HepG2 (cell line): ENCODE measurements around the gene PTX4. TPM values are rescaled to one million over a fixed set of nuclear protein-coding genes. Genes with fewer than 3 reads are reported as not detected.

ENCODE experiments used
- ATAC-seq: fragments of 200-7000 bp; cut with Tn5 transposase; 3 replicates; pipeline ENCODE4 v1.9.1; 2020; ENCODE audit warnings: mild to moderate bottlenecking, moderate library complexity
- BruUV-seq: library from RNA; stranded (reverse); fragments of 400-500 nt; replicated peaks from 2 replicates; lab custom pipeline; 2021; lab: Mats Ljungman, UMichigan
- CTCF ChIA-PET: fragments of 300-600 bp; formaldehyde crosslinking; extraction: SDS; loops from one replicate; lab custom pipeline; 2021; ENCODE audit warnings: low total read pairs, inconsistent platforms, low intra/inter-chr PET ratio; lab: Yijun Ruan, JAX
- POLR2A ChIA-PET: fragments of 350-600 bp; sonication (Branson Sonifier 250); formaldehyde crosslinking; loops from one replicate; lab custom pipeline; 2020; ENCODE audit warnings: antibody characterized with exemption, inconsistent platforms; lab: Yijun Ruan, JAX
- DNase-seq: peaks from one replicate; pipeline ENCODE4 v3.0.0-alpha.2; 2015; ENCODE audit warnings: low spot score
- FAIRE-seq: peaks from 3 replicates; lab custom pipeline; 2011; peaks lifted over from hg19 to GRCh38; lab: Jason Lieb, UNC
- H2AFZ ChIP-seq: one replicate; pipeline ENCODE4 v1.6.1; 2011; ENCODE audit warnings: low read length, inconsistent platforms
- H3K27ac ChIP-seq: fragments of 300-600 bp; 3 replicates; pipeline ENCODE4 v1.8.0; 2011; ENCODE audit warnings: mixed run types, mild to moderate bottlenecking, mixed read lengths, low read length, inconsistent platforms; ENCODE audit not compliant: insufficient read depth; ENCODE audit errors: extremely low read length
- H3K27me3 ChIP-seq, 2 experiments: fragments of 200-600 bp in 1 of 2; 2 replicates in 1 of 2; 3 replicates in 1 of 2; pipeline versions ENCODE4 v1.6.0 to v1.8.0; 2011; ENCODE audit warnings: low read length in 2 of 2, mild to moderate bottlenecking in 2 of 2, moderate library complexity in 2 of 2, inconsistent platforms in 1 of 2; ENCODE audit not compliant: insufficient read depth in 2 of 2, control insufficient read depth in 1 of 2
- H3K36me3 ChIP-seq, 2 experiments: fragments of 200-600 bp in 1 of 2; replicated peaks in 1 of 2; 2 replicates in 1 of 2; 3 replicates in 1 of 2; pipeline versions ENCODE4 v1.5.1 to v1.8.0; 2011; ENCODE audit warnings: low read length in 2 of 2, inconsistent platforms in 1 of 2; ENCODE audit not compliant: insufficient read depth in 2 of 2, control insufficient read depth in 1 of 2
- H3K4me1 ChIP-seq: 2 replicates; pipeline ENCODE4 v1.5.1; 2012; ENCODE audit warnings: low read length, inconsistent platforms; ENCODE audit not compliant: insufficient read depth
- H3K4me2 ChIP-seq: 2 replicates; pipeline ENCODE4 v1.6.0; 2011; ENCODE audit warnings: low read depth, low read length, inconsistent platforms
- H3K4me3 ChIP-seq, 3 experiments: fragments of 200-600 bp in 1 of 3; sonication (generic), shearing (Covaris generic) in 1 of 3; replicated peaks in 1 of 3; 2 replicates each; pipeline ENCODE4 v1.5.1; 2011 to 2016; ENCODE audit warnings: low read length in 3 of 3, inconsistent platforms in 2 of 3, low read depth in 2 of 3, mild to moderate bottlenecking in 2 of 3, control low read depth in 1 of 3, mixed read lengths in 1 of 3; ENCODE audit not compliant: insufficient read depth in 1 of 3
- H3K79me2 ChIP-seq: one replicate; pipeline ENCODE4 v1.6.1; 2011; ENCODE audit warnings: low read length, inconsistent platforms; ENCODE audit not compliant: insufficient read depth
- H3K9ac ChIP-seq: 2 replicates; pipeline ENCODE4 v1.6.0; 2011; ENCODE audit warnings: mild to moderate bottlenecking, low read depth, low read length, inconsistent platforms; ENCODE audit not compliant: insufficient read depth
- H3K9me3 ChIP-seq: 2 replicates; pipeline ENCODE4 v1.5.1; 2012; ENCODE audit warnings: mild to moderate bottlenecking, low read length
- H4K20me1 ChIP-seq: 2 replicates; pipeline ENCODE4 v1.6.0; 2011; ENCODE audit warnings: inconsistent platforms, mild to moderate bottlenecking, low read length, moderate library complexity; ENCODE audit not compliant: insufficient read depth
- GATAD1 ChIP-seq: IDR thresholded peaks from 2 replicates; pipeline ENCODE4 v1.6.1; 2016; ENCODE audit warnings: missing genetic modification reagents, missing compliant biosample characterization
- HOXA3 ChIP-seq: sonication (generic); formaldehyde crosslinking; IDR thresholded peaks from 2 replicates; pipeline ENCODE4 v1.5.0; 2020; ENCODE audit warnings: missing genetic modification reagents
- IKZF5 ChIP-seq: IDR thresholded peaks from 2 replicates; pipeline ENCODE4 v1.6.1; 2018; ENCODE audit warnings: missing genetic modification reagents, mild to moderate bottlenecking, missing compliant biosample characterization
- MAX ChIP-seq: IDR thresholded peaks from 2 replicates; pipeline ENCODE4 v1.6.1; 2012; ENCODE audit warnings: inconsistent platforms
- NONO ChIP-seq, 2 experiments: fragments of 450-650 bp in 1 of 2; sonication (generic) in 1 of 2; formaldehyde crosslinking in 1 of 2; IDR thresholded peaks in 1 of 2; conservative IDR thresholded peaks in 1 of 2; 2 replicates each; pipeline versions ENCODE4 v1.6.1 to v1.8.0; 2017 to 2022; ENCODE audit warnings: mild to moderate bottlenecking in 1 of 2, missing genetic modification reagents in 1 of 2, moderate library complexity in 1 of 2
- SIX1 ChIP-seq: sonication (generic); formaldehyde crosslinking; IDR thresholded peaks from 2 replicates; pipeline ENCODE4 v1.4.0; 2020; ENCODE audit warnings: missing genetic modification reagents, borderline replicate concordance
- ZBTB14 ChIP-seq: sonication (generic); formaldehyde crosslinking; IDR thresholded peaks from 2 replicates; pipeline ENCODE4 v1.4.0; 2020; ENCODE audit warnings: missing genetic modification reagents
- ZBTB43 ChIP-seq: sonication (generic); formaldehyde crosslinking; conservative IDR thresholded peaks from 2 replicates; pipeline ENCODE4 v1.4.0; 2020; ENCODE audit warnings: missing genetic modification reagents
- WGBS: methylation state at CpG from one replicate; pipeline ENCODE4 v1.1.6; 2017; ENCODE audit warnings: low lambda C conversion rate; 5-methylcytosine and 5-hydroxymethylcytosine counted together
- in situ Hi-C: cut with HindIII; loops from 2 replicates; pipeline ENCODE4 v1.10.0; 2017; ENCODE audit warnings: low pct_unique_long_range_greater_than_20kb; ENCODE audit not compliant: extremely low pct_ligation_motif_present
- intact Hi-C: fragments of 100-400 bp; cut with micrococcal nuclease; formaldehyde crosslinking; loops from one replicate; pipeline ENCODE4 v1.10.0; 2022; ENCODE audit not compliant: unreplicated experiment
- polyA plus RNA-seq, 8 experiments: library from polyadenylated mRNA; depleted of rRNA in 3 of 8; stranded (reverse) in 7 of 8; unstranded in 1 of 8; fragments of >200 nt; fragmentation: Illumina TruSeq in 4 of 8; extraction: Trizol in 4 of 8; gene quantifications; 2 replicates each; pipeline versions ENCODE4 v1.2.1 to v1.2.3, GENCODE V29; 2011 to 2016; ENCODE audit warnings: low read depth in 4 of 8, missing spikeins in 1 of 8, mixed read lengths in 1 of 8; ENCODE audit not compliant: insufficient read depth in 1 of 8
- total RNA-seq, 5 experiments: library from RNA; depleted of rRNA; stranded (reverse); fragments of >200 nt; fragmentation: Illumina TruSeq; extraction: Trizol; gene quantifications; 2 replicates each; pipeline ENCODE4 v1.2.3, GENCODE V29; 2016; ENCODE audit warnings: low read depth in 1 of 5
- TF ChIP-seq, protein P1 (sequence below): sonication (generic); formaldehyde crosslinking; IDR thresholded peaks from 2 replicates; pipeline ENCODE4 v1.5.0; 2020; ENCODE audit warnings: missing genetic modification reagents, mild to moderate bottlenecking, borderline replicate concordance
- TF ChIP-seq, protein P2 (sequence below): sonication (generic); formaldehyde crosslinking; conservative IDR thresholded peaks from 2 replicates; pipeline ENCODE4 v1.8.1; 2023; ENCODE audit warnings: missing genetic modification reagents
- TF ChIP-seq, protein P3 (sequence below): sonication (generic); formaldehyde crosslinking; IDR thresholded peaks from 2 replicates; pipeline ENCODE4 v1.5.1; 2020; ENCODE audit warnings: missing genetic modification reagents, mild to moderate bottlenecking, borderline replicate concordance

PTX4 gene
- total and polyA plus RNA-seq, 2 of the 13 experiments (the other 11 are each of a cell fraction or from before 2014, with no cell fraction given) = 0.04 TPM; not detected in 1

DNA sequence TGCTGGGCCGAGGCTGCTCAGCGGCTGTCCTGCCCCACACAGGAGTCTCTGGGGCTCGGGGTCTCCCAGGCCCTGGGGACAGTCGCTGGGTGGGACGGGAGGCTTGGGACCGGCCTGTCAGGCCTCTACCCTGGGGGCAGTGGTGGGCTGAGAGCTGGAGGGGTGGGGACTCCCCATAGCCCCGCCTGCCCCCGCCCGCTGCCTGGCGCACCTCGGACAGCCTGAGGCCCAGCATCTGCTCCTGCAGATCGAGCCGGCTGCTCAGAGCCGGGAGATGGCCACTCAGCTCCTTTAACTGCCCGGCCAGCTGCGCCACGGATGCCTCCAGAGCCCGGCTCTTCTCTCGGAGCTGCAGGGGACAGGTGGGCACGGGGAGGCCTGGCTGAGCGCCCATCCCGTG lies 51.1 kb downstream of the PTX4 start (continued):
- TF ChIP-seq, protein P1, sequence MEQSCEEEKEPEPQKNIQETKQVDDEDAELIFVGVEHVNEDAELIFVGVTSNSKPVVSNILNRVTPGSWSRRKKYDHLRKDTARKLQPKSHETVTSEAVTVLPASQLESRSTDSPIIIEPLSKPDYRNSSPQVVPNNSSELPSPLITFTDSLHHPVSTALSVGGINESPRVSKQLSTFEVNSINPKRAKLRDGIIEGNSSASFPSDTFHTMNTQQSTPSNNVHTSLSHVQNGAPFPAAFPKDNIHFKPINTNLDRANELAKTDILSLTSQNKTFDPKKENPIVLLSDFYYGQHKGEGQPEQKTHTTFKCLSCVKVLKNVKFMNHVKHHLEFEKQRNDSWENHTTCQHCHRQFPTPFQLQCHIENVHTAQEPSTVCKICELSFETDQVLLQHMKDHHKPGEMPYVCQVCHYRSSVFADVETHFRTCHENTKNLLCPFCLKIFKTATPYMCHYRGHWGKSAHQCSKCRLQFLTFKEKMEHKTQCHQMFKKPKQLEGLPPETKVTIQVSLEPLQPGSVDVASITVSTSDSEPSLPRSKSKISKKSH (CRISPR knock-in tag) = no peak
- no peak for TF ChIP-seq IKZF5 (CRISPR knock-in tag)
- no peak for TF ChIP-seq GATAD1 (CRISPR knock-in tag)

DNA sequence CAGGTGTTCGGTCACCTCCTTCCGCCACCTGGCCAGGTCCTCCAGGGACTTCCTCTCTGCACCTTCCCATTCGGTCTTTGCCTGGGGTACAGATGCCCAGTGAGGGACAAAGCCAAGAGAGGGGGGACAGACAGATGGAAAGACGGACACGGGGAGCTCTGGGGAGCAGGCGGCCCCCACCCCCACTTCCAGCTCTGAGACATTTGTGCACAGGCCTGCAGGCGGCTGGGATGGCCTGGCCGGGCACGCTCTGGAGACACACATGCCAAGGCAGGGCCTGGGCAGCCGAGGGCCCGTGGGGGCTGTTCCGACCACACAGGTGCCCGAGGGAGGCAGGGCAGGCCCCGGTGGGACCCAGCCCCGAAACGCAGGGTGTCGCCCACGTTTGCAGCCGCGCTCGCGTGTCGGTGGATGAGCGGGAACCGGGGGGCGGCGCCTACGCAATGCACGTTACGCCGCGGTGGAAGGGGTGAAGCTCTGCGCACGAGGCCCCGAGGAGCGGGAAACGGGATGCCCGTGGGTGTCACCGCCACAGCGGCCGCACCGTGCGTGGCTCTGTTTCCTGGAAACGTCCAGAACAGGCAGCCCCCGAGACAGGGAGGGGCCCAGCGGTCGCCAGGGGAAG lies 51.9 kb downstream of the PTX4 start:
- H3K27me3 ChIP-seq = peaks cover 7 to 32% of the 10 kb centered on the region in 2 experiments; a peak in 4 of 5 replicates
- no peaks in the 10 kb centered on the region for H3K36me3 ChIP-seq
- peak overlapping the region; percentile 79; the same call in 1 of the 2 replicates for H3K9ac ChIP-seq
- H3K27ac ChIP-seq = no peak overlapping the region
- DNase-seq (no peak), ATAC-seq (peak; percentile 2; the same call in 2 of the 3 replicates), FAIRE-seq (no peak)
- H3K9me3 ChIP-seq = no peaks in the 10 kb centered on the region
- H3K79me2 ChIP-seq = no peaks in the 10 kb centered on the region
- ChIA-PET POLR2A (interaction anchor here (2.2 to 2.6 kb wide), 2 partner anchors 16 kb away, joined by 14 to 19 read pairs; partner anchors contain the start of gene UQCC4), CTCF (interaction anchor here (1.4 kb wide), 1 partner anchor 73 kb away, joined by 6 read pairs; no protein-coding TSS in a partner anchor)
- in situ Hi-C loops (no loop called here), intact Hi-C loops (no loop called here)
- peaks cover 65% of the 10 kb centered on the region for H3K4me1 ChIP-seq
- peak overlapping the region in 1 of 3 experiments; percentile 78; a peak in 2 of 6 replicates for H3K4me3 ChIP-seq
- 90% methylated on average over 43 of the region's 47 CpGs for WGBS
- BruUV-seq = no TSS peak
- peak overlapping the region; percentile 84 for H3K4me2 ChIP-seq
- H4K20me1 ChIP-seq = no peaks in the 10 kb centered on the region
- H2AFZ ChIP-seq = no peak overlapping the region
- TF ChIP-seq ZBTB14 (CRISPR knock-in tag) = no peak
- TF ChIP-seq, protein P2, sequence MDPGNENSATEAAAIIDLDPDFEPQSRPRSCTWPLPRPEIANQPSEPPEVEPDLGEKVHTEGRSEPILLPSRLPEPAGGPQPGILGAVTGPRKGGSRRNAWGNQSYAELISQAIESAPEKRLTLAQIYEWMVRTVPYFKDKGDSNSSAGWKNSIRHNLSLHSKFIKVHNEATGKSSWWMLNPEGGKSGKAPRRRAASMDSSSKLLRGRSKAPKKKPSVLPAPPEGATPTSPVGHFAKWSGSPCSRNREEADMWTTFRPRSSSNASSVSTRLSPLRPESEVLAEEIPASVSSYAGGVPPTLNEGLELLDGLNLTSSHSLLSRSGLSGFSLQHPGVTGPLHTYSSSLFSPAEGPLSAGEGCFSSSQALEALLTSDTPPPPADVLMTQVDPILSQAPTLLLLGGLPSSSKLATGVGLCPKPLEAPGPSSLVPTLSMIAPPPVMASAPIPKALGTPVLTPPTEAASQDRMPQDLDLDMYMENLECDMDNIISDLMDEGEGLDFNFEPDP = no peak
- no peak for TF ChIP-seq NONO (IDR thresholded peaks at IDR 0.05)
- TF ChIP-seq NONO (CRISPR knock-in tag; conservative IDR thresholded peaks at IDR 0.05) = 0 out of 2 replicates have a peak, but pooled peaks have one; percentile 19
- TF ChIP-seq ZBTB43 = no peak
- TF ChIP-seq SIX1 (CRISPR knock-in tag) = no peak
- TF ChIP-seq, protein P3, sequence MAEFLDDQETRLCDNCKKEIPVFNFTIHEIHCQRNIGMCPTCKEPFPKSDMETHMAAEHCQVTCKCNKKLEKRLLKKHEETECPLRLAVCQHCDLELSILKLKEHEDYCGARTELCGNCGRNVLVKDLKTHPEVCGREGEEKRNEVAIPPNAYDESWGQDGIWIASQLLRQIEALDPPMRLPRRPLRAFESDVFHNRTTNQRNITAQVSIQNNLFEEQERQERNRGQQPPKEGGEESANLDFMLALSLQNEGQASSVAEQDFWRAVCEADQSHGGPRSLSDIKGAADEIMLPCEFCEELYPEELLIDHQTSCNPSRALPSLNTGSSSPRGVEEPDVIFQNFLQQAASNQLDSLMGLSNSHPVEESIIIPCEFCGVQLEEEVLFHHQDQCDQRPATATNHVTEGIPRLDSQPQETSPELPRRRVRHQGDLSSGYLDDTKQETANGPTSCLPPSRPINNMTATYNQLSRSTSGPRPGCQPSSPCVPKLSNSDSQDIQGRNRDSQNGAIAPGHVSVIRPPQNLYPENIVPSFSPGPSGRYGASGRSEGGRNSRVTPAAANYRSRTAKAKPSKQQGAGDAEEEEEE (CRISPR knock-in tag) = no peak
- 0 out of 2 replicates have a peak, but pooled peaks have one; percentile 20 for TF ChIP-seq HOXA3
- TF ChIP-seq MAX = 0 out of 2 replicates have a peak, but pooled peaks have one; percentile 3
